ENCODE data around the gene CHADL. TPM values are rescaled to one million over a fixed set of nuclear protein-coding genes. Genes with fewer than 3 reads are reported as not detected.
"Not testable (repeated sequence)": the region's sequence is repeated elsewhere in the genome, so short reads cannot be mapped to it uniquely, and the experiment has no call there.

CHADL gene
- total RNA-seq, 1 experiment from 2014 or later: 0.13 TPM

GRCh38 chr22:41261541-41262249, 21.0 kb upstream of the CHADL start:
- in situ Hi-C loops (cut with HindIII; ENCODE audit: low pct_unique_long_range_greater_than_20kb, low sequenced_read_pairs): no loop called here
- DNase-seq (ENCODE audit: low read depth, low spot score): no peak

- in situ Hi-C loops (cut with HindIII; ENCODE audit: low pct_unique_long_range_greater_than_20kb, low sequenced_read_pairs): no loop called here
Observed at GRCh38 chr22:41260871-41261270, 20.1 kb upstream of the CHADL start.

GRCh38 chr22:41259756-41260155, 19.0 kb upstream of the CHADL start:
- in situ Hi-C loops (cut with HindIII; ENCODE audit: low pct_unique_long_range_greater_than_20kb, low sequenced_read_pairs); DNase-seq (ENCODE audit: low read depth, low spot score): not testable (repeated sequence)

More at GRCh38 chr22:41260871-41261270, 20.1 kb upstream of the CHADL start:
- DNase-seq (ENCODE audit: low read depth, low spot score): no peak

GRCh38 chr22:41257696-41258095, 17.0 kb upstream of the CHADL start:
- DNase-seq (ENCODE audit: low read depth, low spot score): no peak
- in situ Hi-C loops (cut with HindIII; ENCODE audit: low pct_unique_long_range_greater_than_20kb, low sequenced_read_pairs): no loop called here

GRCh38 chr22:41256254-41257253, 15.8 kb upstream of the CHADL start:
- in situ Hi-C loops (cut with HindIII; ENCODE audit: low pct_unique_long_range_greater_than_20kb, low sequenced_read_pairs): no loop called here
- peak; percentile 57 for DNase-seq (ENCODE audit: low read depth, low spot score)

GRCh38 chr22:41254230-41254629, 13.5 kb upstream of the CHADL start:
- DNase-seq (ENCODE audit: low read depth, low spot score): no peak
- in situ Hi-C loops (cut with HindIII; ENCODE audit: low pct_unique_long_range_greater_than_20kb, low sequenced_read_pairs): no loop called here

GRCh38 chr22:41252365-41252764, 11.6 kb upstream of the CHADL start:
- DNase-seq (ENCODE audit: low read depth, low spot score): no peak
- in situ Hi-C loops (cut with HindIII; ENCODE audit: low pct_unique_long_range_greater_than_20kb, low sequenced_read_pairs): no loop called here

GRCh38 chr22:41250127-41250526, 9.4 kb upstream of the CHADL start:
- in situ Hi-C loops (cut with HindIII; ENCODE audit: low pct_unique_long_range_greater_than_20kb, low sequenced_read_pairs): no loop called here
- DNase-seq (ENCODE audit: low read depth, low spot score): no peak

- in situ Hi-C loops (cut with HindIII; ENCODE audit: low pct_unique_long_range_greater_than_20kb, low sequenced_read_pairs): no loop called here
- DNase-seq (ENCODE audit: low read depth, low spot score): no peak
Observed at GRCh38 chr22:41249442-41249841, 8.7 kb upstream of the CHADL start.

GRCh38 chr22:41248758-41249157, 8.0 kb upstream of the CHADL start:
- in situ Hi-C loops (cut with HindIII; ENCODE audit: low pct_unique_long_range_greater_than_20kb, low sequenced_read_pairs): no loop called here

GRCh38 chr22:41248314-41248713, 7.6 kb upstream of the CHADL start:
- in situ Hi-C loops (cut with HindIII; ENCODE audit: low pct_unique_long_range_greater_than_20kb, low sequenced_read_pairs): no loop called here
- no peak for DNase-seq (ENCODE audit: low read depth, low spot score)

More at GRCh38 chr22:41248758-41249157, 8.0 kb upstream of the CHADL start:
- no peak for DNase-seq (ENCODE audit: low read depth, low spot score)

GRCh38 chr22:41247703-41248102, 7.0 kb upstream of the CHADL start:
- in situ Hi-C loops (cut with HindIII; ENCODE audit: low pct_unique_long_range_greater_than_20kb, low sequenced_read_pairs): no loop called here
- DNase-seq (ENCODE audit: low read depth, low spot score): no peak

- in situ Hi-C loops (cut with HindIII; ENCODE audit: low pct_unique_long_range_greater_than_20kb, low sequenced_read_pairs): no loop called here
- DNase-seq (ENCODE audit: low read depth, low spot score): no peak
Observed at GRCh38 chr22:41245917-41246499, 5.3 kb upstream of the CHADL start.

- in situ Hi-C loops (cut with HindIII; ENCODE audit: low pct_unique_long_range_greater_than_20kb, low sequenced_read_pairs): no loop called here
- DNase-seq (ENCODE audit: low read depth, low spot score): no peak
Observed at GRCh38 chr22:41243361-41243760, 2.6 kb upstream of the CHADL start.

- no peak for DNase-seq (ENCODE audit: low read depth, low spot score)
- in situ Hi-C loops (cut with HindIII; ENCODE audit: low pct_unique_long_range_greater_than_20kb, low sequenced_read_pairs): no loop called here
Observed at GRCh38 chr22:41242396-41243117, 1.8 kb upstream of the CHADL start.

GRCh38 chr22:41241133-41241676, 474 bp upstream of the CHADL start:
- in situ Hi-C loops (cut with HindIII; ENCODE audit: low pct_unique_long_range_greater_than_20kb, low sequenced_read_pairs): no loop called here
- DNase-seq (ENCODE audit: low read depth, low spot score): no peak

- no peak for DNase-seq (ENCODE audit: low read depth, low spot score)
- in situ Hi-C loops (cut with HindIII; ENCODE audit: low pct_unique_long_range_greater_than_20kb, low sequenced_read_pairs): no loop called here
Observed at GRCh38 chr22:41239443-41240128, 1.1 kb downstream of the CHADL start.

All from SK-MEL-5 (cell line).